GM19438 (cell line): ENCODE measurements around the gene SLC2A11.
"Not testable (repeated sequence)": the region's sequence is repeated elsewhere in the genome, so short reads cannot be mapped to it uniquely, and the experiment has no call there.

Experiments used
- ATAC-seq: cut with Tn5 transposase; IDR thresholded peaks from one replicate; pipeline ENCODE4 v1.9.1; 2021; ENCODE audit warnings: low read depth; ENCODE audit not compliant: unreplicated experiment

Gene SLC2A11

GRCh38 chr22:23884140-23884539, 26.5 kb downstream of the SLC2A11 start:
- no peak for ATAC-seq

GRCh38 chr22:23888615-23889401, 31.1 kb downstream of the SLC2A11 start:
- no peak for ATAC-seq

GRCh38 chr22:23889620-23890019, 31.9 kb downstream of the SLC2A11 start:
- ATAC-seq, result no peak

GRCh38 chr22:23891726-23892125, 34.1 kb downstream of the SLC2A11 start:
- no peak for ATAC-seq

- no peak for ATAC-seq
These were observed 34.5 kb downstream of the SLC2A11 start for GRCh38 chr22:23892130-23892529.

GRCh38 chr22:23892706-23893105, 35.0 kb downstream of the SLC2A11 start:
- ATAC-seq, result no peak

- ATAC-seq, result peak; percentile 2
These were observed 35.7 kb downstream of the SLC2A11 start for GRCh38 chr22:23893121-23893944.

GRCh38 chr22:23893945-23894709, 36.5 kb downstream of the SLC2A11 start, which contains the start of gene MIF:
TSS of gene MIF (plus strand) at chr22:23894383. CDS start at chr22:23894475, 92 bp downstream.
- peak; percentile 83 for ATAC-seq

GRCh38 chr22:23894710-23895598, 37.3 kb downstream of the SLC2A11 start:
- ATAC-seq, result peak; percentile 30

GRCh38 chr22:23895599-23896144, 38.0 kb downstream of the SLC2A11 start:
- ATAC-seq, result no peak

GRCh38 chr22:23896166-23896522, 38.5 kb downstream of the SLC2A11 start:
- no peak for ATAC-seq

- no peak for ATAC-seq
These were observed 39.0 kb downstream of the SLC2A11 start for GRCh38 chr22:23896523-23897186.

GRCh38 chr22:23897320-23897719, 39.6 kb downstream of the SLC2A11 start:
- ATAC-seq, result no peak

GRCh38 chr22:23898006-23898974, 40.6 kb downstream of the SLC2A11 start:
- no peak for ATAC-seq

GRCh38 chr22:23899042-23899745, 41.5 kb downstream of the SLC2A11 start:
- ATAC-seq, result no peak

- ATAC-seq, result not testable (repeated sequence)
These were observed 42.6 kb downstream of the SLC2A11 start for GRCh38 chr22:23900227-23900626.

- no peak for ATAC-seq
These were observed 43.9 kb downstream of the SLC2A11 start for GRCh38 chr22:23901600-23901999.
